Epithelial cell of prostate (primary cell): Measurements from ENCODE around the gene STAC2.
A peak's percentile ranks its signal among the peaks of the same experiment; 100 is the strongest.

Source experiments
- DNase-seq: peaks from one replicate; pipeline ENCODE4 v3.0.0-alpha.2; 2011; ENCODE audit warnings: low read depth, low spot score
- H3K27ac ChIP-seq: fragments of 450-650 bp; 2 replicates; pipeline ENCODE4 v1.5.1; 2017; ENCODE audit warnings: mild to moderate bottlenecking

Gene STAC2

DNA sequence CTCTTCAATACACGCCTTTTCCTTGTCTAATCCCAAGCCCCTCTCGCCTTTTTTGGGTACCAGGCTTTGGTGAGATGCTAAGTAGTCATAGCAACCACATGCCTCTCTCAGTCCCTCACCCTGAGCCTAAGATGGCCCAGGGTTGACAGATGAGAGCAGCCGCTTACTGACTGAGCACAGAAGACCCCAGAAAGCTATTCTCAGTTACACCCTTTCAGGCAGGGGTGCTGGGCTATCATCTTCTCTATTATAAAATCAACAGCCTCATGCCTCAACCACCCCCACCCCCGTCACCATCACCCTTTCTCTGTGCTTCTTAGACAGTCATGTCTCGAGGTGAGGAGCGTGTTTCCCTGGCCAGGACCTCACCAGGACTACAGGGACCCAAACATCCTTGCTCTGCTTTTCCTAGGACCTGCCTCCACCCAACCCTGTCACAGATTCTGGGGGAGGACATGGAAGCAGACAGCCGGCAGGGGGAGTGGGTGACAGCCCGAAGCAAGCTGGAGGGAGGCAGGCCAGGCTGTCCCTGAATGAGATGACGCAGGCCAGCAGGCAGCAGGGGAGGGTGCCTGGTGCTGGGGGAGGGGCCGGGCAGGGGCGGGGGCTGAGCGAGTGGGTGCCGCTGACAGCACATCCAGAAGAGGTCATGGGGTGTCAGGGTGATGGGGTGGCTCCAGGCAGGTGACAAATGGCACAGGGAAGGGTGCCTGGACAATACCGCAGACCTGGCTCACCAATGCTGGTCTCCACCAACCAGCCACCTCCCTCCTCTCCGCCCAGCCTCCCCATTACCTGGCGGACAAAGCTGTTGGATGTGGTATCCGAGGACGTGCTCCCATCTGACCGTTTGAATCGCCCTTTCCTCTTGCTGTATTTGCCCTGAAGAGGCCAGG, 31.4 kb downstream of the STAC2 start:
- DNase-seq = no peak
- H3K27ac ChIP-seq = no peak overlapping the region

DNA sequence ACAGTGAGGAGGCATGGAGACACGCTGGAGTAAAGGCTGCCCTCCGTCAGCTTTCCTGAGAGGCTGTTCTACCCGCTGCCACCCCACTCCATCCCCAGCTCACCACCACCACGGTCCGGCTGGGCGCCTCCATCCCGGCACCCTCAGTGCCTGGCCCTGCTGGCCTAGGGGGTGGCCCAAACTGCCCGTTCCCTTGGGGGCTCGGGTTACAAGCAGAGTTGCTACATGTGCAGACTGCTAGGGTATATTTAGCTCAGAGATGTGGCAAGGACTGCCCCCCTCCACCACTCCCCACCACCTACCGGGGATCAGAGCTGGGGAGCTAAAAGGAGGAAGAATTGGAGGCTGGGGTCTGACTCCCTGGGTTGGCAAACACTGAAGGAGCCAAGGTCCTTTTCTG, 32.4 kb downstream of the STAC2 start:
- H3K27ac ChIP-seq = no peak overlapping the region
- DNase-seq = no peak

DNA sequence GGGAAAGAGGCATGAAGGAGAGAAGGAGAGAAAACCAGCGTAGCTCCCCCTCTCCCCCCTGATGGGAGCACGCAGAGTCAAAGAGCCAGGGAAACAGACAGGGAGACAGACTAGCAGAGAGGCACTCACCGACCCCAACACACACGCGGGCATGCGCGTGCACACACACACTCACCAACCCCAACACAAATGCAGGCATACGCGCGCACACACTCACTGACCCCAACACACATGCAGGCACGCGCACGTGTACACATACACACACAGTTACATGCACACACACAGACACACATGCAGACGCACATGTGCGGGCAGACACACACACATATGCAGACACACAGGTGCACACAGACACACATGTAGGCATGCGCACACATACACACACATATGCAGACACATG, 32.8 kb downstream of the STAC2 start:
- H3K27ac ChIP-seq = no peak overlapping the region
- no peak for DNase-seq

DNA sequence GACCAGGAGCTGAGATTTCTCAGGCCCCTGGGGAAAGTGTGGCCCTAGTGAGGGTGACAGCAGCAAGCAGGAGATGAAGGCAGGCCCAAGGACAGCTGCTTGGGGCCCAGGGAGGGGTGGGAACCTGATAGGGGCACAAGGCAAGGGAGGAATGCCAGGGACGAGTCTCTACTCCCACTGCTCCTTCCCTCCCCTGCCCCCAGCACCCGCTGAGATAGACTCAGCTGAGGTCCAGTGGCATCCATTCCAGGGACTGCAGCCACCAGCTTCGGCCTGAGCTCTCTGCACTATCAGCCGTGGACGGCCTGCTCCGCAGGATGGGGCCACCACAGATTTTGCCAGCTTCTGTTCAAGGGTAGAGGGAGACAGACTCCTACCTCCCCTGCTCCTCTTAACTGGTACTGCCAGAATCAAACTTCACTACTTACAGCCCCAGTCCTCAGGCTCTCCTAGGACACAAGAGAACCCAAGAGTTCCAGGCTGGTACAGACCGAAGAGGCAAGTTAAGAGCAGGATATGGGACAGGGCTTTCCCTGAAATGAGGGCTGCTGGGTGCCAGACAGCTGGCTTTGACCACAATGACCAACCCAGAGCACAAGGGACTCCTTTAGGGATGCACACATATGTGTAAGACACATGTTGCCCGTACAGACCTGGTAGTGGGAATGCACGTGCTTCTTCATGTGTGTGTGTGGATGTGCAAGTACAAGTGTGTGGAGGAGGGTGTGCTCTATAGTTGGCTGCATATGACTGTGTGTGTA, 33.8 kb downstream of the STAC2 start:
- DNase-seq = no peak
- no peak overlapping the region for H3K27ac ChIP-seq

DNA sequence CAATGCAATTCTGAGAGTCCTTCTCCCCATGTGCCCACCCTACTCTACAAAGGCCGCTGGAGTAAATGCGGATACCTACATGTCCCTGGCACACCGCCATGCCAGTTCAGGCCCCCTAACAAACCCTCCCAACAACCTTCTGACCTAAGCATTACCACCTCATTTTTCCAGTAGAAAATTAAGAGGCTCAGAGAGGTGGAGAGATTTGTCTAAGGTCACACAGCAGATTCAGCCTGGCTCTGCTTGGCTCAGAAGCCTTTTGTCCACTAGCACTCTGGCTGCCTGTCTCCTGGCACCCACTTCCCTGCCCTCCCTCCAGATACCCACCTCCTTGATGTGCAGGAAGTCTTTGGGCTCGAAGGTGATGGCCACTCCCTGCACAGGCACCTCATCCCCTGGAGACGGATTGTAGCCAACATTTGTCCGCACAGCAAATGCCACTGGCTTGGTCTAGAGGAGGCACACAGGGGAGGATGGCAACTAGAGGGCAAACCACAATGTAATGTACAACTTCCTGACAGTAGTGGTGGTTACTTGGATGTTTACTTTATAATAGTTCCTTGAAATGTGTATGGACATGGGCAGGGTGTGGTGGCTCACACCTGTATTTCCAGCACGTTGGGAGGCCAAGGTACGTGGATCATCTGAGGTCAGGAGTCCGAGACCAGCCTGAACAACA, 38.5 kb downstream of the STAC2 start:
- no peak for DNase-seq
- no peak overlapping the region for H3K27ac ChIP-seq

DNA sequence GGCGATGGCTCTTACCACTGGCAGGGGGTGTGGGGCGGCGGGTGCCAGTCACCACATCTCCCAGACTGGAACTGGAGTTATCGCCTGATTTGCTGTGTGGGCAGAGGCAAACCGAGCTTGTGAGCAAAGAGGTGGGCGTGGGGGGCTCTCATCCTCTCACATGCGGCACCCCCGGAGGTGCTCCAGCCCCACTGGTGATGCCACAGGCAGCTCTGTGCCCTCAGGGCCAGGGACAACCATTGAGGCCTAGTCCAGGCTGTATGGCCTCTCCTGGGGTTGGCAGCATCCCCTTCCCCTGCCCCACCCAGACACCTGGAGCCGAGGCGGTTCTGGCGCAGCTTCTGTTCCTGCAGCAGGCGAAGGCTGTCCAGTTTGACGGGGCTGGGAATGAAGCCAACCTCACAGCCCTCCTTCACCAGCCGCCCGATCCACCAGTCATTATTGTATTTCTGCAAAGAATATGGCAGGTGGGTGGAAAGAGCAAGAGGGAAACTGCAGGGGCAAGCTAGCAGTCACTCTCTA, 39.2 kb downstream of the STAC2 start:
- no peak for DNase-seq
- H3K27ac ChIP-seq = no peak overlapping the region

DNA sequence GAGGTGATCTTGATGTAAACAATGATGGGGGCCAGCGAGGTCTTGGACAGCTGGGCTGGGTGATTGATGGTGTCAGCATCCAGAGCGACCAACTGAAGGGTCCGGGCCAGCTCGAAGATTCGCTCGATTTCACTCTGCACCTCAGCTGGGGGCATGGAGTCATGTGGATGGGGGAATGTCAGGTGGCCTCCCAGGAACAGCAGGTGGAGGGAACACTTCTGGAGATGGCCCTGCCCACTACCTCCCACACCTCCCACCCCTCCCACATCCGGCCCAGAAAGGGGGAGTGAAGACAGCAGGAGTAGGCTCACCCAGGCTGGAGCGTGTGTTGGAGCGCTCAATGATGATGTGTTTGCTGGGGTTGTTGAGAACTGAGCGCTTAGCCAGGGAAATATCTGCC, 42.0 kb downstream of the STAC2 start:
- no peak overlapping the region for H3K27ac ChIP-seq
- DNase-seq = no peak

DNA sequence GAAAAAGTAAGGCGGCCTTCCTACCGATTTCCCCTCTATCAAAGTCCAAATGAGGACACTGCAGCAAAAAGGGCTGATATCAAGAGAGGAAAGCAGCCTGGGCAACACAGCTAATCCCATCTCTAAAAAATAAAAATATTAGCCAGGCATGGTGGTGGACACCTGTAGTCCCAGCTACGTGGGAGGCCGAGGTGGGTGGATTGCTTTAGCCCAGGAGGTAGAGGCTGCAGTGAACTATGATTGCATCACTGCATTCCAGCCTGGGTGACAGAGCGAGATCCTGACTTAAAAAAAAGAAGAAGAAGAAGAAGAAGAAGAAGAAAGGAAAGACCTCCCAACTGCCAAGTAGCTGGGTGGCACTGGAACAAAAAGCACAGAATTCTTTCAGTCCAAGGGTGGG, 42.7 kb downstream of the STAC2 start:
- no peak overlapping the region for H3K27ac ChIP-seq
- DNase-seq = no peak

DNA sequence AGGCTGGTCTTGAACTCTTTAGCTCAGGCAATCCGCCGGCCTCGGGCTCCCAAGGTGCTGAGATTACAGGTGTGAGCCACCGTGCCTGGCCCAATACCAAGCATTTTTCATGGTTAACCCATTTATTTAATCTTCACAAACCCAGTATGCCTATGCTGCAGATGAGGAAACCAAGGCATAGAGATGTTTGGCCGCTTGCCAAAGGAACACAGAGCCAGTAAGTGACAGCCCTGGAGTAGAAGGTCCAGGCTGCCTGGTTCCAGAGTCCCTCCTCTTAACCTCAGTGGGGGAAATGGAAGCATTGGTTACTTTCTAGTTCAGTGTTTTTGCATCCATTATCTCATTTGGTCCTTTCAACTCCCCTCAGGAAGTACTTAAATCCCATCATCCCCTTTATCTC, 44.4 kb downstream of the STAC2 start:
- DNase-seq = no peak
- no peak overlapping the region for H3K27ac ChIP-seq

DNA sequence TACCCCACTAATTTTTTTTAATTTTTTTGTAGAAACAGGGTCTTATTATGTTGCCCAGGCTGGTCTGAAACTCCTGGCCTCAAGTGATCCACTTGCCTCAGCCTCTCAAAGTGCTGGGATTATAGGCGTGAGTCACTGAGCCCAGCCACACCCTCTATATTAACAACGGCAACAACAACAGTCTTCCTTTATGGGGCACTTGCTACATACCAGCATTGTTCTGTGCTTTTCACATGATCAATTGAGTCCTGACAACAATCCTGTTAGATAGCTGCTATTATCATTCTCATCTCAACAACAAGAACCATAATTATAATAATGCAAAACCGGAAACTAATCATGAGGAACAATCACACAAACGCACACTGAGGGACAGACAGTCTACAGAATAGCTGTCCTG, 47.2 kb downstream of the STAC2 start:
- DNase-seq = no peak
- peak overlapping the region; percentile 33 for H3K27ac ChIP-seq

DNA sequence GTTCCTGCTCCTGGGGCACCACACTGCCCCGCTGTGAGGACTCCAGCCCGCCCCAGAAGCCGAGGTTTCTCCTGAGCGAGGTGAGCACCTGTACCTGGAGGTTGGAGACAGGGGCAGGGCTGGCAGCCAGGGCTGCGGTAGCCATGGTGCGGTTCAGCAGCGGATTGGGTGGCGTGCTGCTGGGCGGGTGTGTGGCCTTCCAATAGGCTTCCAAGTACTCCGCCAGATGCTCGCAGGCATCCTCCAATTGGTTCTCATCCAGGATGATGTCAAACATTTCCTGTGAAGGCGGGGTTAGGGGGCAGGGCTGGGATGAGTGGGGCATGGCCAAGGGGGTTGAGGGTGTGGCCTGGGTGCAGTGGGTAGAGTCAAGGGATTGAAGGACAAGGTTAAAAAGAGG, 48.5 kb downstream of the STAC2 start:
- DNase-seq = no peak
- no peak overlapping the region for H3K27ac ChIP-seq

DNA sequence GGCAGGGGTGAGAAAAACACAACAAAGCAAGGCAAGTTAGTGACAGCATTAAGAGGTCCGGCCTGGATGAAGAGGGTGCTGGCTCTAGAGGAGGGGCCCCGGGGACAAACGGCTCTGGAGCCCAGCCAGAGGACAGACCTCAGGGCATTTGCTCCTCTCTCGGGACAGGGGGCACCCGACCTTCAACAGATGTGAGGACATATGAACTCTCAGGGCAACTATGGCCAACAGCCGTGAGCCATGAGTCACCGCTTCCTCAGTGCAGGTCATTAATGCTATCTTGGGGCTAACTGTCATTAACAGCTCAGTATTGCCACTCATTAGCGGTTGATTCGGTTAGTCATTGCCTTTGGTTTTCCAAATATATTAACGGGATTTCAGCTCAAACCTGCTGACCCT, 50.1 kb downstream of the STAC2 start:
- DNase-seq = no peak
- no peak overlapping the region for H3K27ac ChIP-seq

DNA sequence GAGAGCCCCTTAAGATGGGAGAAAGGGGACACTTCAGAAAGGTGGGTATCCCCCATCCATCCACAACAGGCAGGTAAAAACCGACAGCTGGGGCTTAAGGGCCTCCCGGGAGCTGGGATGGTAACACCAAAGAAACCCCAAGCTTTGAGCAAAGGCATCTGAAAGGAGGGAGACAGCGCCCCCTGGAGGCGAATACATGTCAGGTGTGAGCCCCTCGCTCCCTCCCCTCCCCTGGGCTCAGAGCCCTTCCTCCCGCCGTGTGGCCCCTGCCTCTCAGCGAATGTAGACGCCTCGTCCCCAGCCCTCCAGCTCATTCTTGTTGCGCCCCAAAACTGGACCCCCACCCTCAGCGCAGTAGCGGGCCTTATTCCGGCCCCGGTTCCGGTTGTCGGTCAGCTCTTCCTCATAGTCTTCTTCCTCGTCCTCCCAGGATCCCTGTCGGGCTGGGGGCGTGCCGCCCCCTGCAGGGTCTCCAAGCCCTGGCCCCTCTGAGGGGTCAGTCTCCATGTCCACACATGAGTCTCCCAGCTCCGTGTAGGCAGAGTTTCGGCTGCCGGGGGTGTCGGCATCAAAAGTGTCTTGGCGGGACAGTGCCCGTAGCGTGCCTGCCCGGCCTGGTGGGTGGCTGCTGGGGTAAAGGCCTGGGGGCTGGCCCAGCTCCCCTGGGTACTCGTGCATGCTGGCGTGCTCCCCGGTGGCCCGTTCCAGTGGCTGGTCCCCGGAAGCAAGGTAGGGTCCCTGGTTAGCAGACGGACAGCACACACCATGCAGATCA, 50.6 kb downstream of the STAC2 start:
- no peak for DNase-seq
- H3K27ac ChIP-seq = no peak overlapping the region

DNA sequence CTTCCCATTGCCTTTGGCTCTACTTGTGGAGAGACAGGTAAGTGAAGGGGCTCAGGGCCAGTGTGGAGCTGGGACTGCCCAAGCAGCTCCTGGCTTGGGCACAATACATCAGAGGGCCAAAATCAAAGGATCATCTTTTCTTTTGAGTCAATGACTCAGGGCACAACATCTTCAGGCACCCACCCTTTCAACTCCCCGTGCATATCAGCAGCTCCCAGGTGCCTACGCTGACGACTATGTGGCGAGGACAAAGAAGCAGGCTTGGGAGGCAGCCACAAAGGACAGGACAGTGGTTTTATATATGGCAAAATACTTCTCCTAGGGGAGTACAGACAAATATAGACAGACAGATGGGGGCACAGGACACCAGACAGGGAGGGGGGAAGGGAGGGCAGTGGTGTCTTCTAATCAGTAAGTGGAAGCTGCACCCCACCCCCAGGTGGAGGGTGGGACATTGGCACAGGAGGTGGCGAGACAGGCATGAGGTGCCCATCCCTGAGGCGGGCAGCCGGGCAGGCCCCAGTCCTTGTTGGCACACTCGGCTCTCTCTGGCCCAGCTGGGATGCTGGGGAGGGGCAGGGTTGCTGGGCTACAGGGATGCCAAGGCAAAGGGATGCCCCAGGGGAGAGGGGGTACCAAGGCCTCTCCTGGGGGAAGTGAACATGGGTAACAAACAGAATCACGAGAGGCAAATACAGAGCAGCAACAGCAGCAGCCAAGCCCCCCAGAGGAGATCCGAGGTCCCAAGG, 52.0 kb downstream of the STAC2 start:
- no peak for DNase-seq
- H3K27ac ChIP-seq = no peak overlapping the region

DNA sequence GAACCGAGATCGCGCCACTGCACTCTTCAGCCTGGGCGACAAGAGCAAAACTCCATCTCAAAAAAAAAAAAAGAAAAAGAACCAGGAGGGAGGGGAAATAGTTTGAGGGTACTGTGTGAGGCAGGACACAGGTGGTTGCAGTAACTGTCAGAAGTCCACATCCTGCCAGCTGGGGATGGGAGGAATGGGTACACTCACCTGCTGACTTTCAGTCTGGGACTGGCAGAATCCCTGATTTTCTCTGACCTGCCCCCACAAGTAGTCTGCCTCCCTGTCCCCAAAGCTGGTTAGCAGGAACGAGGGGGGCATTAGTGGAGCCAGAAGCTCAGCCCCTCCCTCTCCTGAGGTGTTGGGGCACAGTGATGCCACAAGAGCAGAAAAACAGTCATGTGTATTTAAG, 52.7 kb downstream of the STAC2 start:
- no peak overlapping the region for H3K27ac ChIP-seq
- DNase-seq = no peak

DNA sequence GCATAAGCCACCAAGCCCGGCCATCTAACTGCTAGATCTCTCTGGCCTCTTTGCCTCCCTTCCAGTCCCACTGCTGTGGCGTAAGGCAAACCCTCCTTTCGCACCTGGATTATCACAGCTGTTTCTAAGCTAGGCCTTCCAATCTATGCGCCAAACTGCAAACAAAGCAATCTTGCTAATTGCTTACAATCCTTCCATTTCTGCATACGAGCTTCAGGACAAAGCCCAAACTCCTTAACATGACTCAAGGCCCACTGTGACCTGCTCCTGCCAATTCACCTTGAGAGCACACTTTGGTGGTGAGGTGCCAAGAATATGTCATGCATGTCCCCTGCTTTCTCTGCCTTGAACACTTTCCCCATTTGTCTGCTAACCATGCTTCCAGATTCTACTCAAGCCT, 53.8 kb downstream of the STAC2 start:
- DNase-seq = no peak
- H3K27ac ChIP-seq = no peak overlapping the region

DNA sequence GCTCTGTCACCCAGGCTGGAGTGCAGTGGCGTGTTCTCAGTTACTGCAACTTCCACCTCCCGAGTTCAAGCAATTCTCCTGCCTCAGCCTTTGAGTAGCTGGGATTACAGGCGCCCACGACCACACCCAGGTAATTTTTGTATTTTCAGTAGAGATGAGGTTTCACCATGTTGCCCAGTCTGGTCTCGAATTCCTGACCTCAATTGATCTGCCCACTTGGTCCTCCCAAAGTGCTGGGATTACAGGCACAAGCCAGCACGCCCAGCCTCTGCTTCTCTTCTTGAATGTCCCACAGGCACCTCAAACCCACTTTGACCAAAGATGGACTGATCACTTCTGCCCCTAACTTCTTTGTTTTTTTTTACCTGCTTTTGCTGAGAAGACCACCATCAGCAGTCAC, 55.2 kb downstream of the STAC2 start:
- no peak for DNase-seq
- no peak overlapping the region for H3K27ac ChIP-seq

DNA sequence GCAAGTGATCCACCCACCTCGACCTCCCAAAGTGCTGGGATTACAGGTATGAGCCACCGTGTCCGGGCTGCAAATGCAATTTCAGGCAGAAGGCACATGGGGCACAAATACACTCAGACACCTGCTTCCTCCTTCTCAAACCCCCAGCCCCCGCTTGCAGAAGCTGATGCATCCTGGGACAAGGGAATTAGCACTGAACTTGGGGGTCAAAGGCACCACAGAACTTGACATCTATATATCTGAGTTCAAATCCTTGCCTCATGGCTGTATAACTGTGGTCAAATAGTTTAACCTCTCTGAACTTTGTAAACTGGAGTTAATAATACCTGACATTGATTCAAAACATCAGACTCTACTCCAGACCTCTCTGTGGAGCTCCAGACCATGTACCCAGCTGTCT, 55.6 kb downstream of the STAC2 start:
- DNase-seq = no peak

DNA sequence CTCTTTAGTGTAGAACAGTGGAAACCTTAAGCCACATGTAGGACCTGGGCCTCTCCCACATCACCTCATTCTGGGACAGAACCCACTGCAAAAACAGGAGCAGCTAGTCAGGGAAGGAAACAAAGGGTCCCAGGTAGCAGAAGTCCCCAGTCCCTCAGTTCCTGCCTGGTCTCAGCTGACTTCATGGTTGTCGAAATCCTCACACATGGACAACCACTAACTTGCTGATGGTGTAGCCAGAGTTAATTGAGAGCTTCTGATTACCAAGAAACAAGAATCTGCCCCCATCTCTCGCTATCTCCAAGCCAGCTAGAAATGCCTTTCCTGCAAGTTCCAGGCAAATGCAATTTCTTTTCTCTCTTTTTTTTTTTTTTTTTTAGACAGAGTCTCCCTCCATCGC, 56.2 kb downstream of the STAC2 start:
- DNase-seq = no peak
- H3K27ac ChIP-seq = no peak overlapping the region

More for the DNA sequence above, 55.6 kb downstream of the STAC2 start:
- H3K27ac ChIP-seq = no peak overlapping the region
